CD4-positive, CD25-positive, alpha-beta regulatory T cell (primary cell): Measurements from ENCODE around the gene ADAM22. TPM values are rescaled to one million over a fixed set of nuclear protein-coding genes. Genes with fewer than 3 reads are reported as not detected.

Source experiments
- ATAC-seq, 2 donors: fragments of 150-1000 bp; cut with Tn5 transposase; one replicate each; pipeline ENCODE4 v1.10.0; 2021; ENCODE audit warnings: low read depth in 2 of 2, moderate number of reproducible peaks in 2 of 2, moderate library complexity in 1 of 2
- DNase-seq, 3 donors: peaks; one replicate each; pipeline versions ENCODE4 v3.0.0 to v3.0.0-alpha.2; 2012 to 2022; ENCODE audit warnings: mixed read lengths in 1 of 3
- H3K27ac ChIP-seq: one replicate; pipeline ENCODE4 v1.7.0; 2013; ENCODE audit warnings: mild to moderate bottlenecking, low read length; ENCODE audit not compliant: insufficient read depth, poor library complexity, severe bottlenecking
- H3K27me3 ChIP-seq: one replicate; pipeline ENCODE4 v1.7.0; 2013; ENCODE audit warnings: low read length; ENCODE audit not compliant: control insufficient read depth, insufficient read depth
- H3K36me3 ChIP-seq: one replicate; pipeline ENCODE4 v1.7.0; 2013; ENCODE audit warnings: mild to moderate bottlenecking, low read length, moderate library complexity; ENCODE audit not compliant: control insufficient read depth, insufficient read depth
- H3K4me1 ChIP-seq: 2 replicates; pipeline ENCODE4 v1.7.0; 2013; ENCODE audit warnings: mild to moderate bottlenecking, low read length; ENCODE audit not compliant: insufficient read depth, control insufficient read depth, poor library complexity, severe bottlenecking
- H3K4me3 ChIP-seq: one replicate; pipeline ENCODE4 v1.7.0; 2013; ENCODE audit warnings: low read depth, mild to moderate bottlenecking, low read length, moderate library complexity
- H3K9me3 ChIP-seq, 2 experiments: 1 replicate in 1 of 2; 2 replicates in 1 of 2; pipeline ENCODE4 v1.7.0; 2013; ENCODE audit warnings: low read length in 2 of 2, mild to moderate bottlenecking in 1 of 2, moderate library complexity in 1 of 2; ENCODE audit not compliant: control insufficient read depth in 2 of 2
- H3K27ac Mint-ChIP-seq, 3 donors: one replicate each; pipeline ENCODE4 v1.8.0; 2020 to 2022; ENCODE audit warnings: mild to moderate bottlenecking in 3 of 3, mixed read lengths in 3 of 3, moderate library complexity in 2 of 3
- H3K27me3 Mint-ChIP-seq: one replicate; pipeline ENCODE4 v1.8.0; 2022; ENCODE audit warnings: mild to moderate bottlenecking, mixed read lengths
- H3K36me3 Mint-ChIP-seq: one replicate; pipeline ENCODE4 v1.8.0; 2020; ENCODE audit warnings: mixed read lengths
- H3K4me1 Mint-ChIP-seq, 4 donors: one replicate each; pipeline ENCODE4 v1.8.0; 2020 to 2022; ENCODE audit warnings: mixed read lengths in 4 of 4, mild to moderate bottlenecking in 1 of 4
- H3K4me3 Mint-ChIP-seq, 4 donors: one replicate each; pipeline ENCODE4 v1.8.0; 2020 to 2022; ENCODE audit warnings: mild to moderate bottlenecking in 4 of 4, mixed read lengths in 4 of 4, moderate library complexity in 3 of 4
- H3K9me3 Mint-ChIP-seq, 7 donors: one replicate each; pipeline ENCODE4 v1.8.0; 2020 to 2022; ENCODE audit warnings: mixed read lengths in 7 of 7, mild to moderate bottlenecking in 3 of 7, moderate library complexity in 2 of 7
- polyA plus RNA-seq, 4 donors: library from polyadenylated mRNA; unstranded; fragments of 300-500 nt; fragmentation: Illumina TruSeq; gene quantifications; one replicate each; pipeline ENCODE4 v1.2.3, GENCODE V29; 2021
- total RNA-seq: library from RNA; stranded (reverse); gene quantifications from one replicate; pipeline ENCODE4 v1.2.3, GENCODE V29; 2022

The ADAM22 gene
- total and polyA plus RNA-seq, 5 donors from 2014 or later = 0.21 to 1.5 (median 0.75) TPM; not detected in 1

- Histone ChIP-seq H3K27me3 (no peaks in the 10 kb centered on the region), H3K9me3 (no peaks in the 10 kb centered on the region), H3K27ac (no peak overlapping the region), H3K4me1 (no peaks in the 10 kb centered on the region), H3K4me3 (no peak overlapping the region), H3K36me3 (no peaks in the 10 kb centered on the region)
- H3K27ac Mint-ChIP-seq = no peak overlapping the region
- peaks cover 4% of the 10 kb centered on the region for H3K27me3 Mint-ChIP-seq
- no peak overlapping the region for H3K4me3 Mint-ChIP-seq
- no peak for ATAC-seq
- H3K9me3 Mint-ChIP-seq = no peaks in the 10 kb centered on the region
- H3K36me3 Mint-ChIP-seq = no peaks in the 10 kb centered on the region
- DNase-seq = no peak
- H3K4me1 Mint-ChIP-seq = peaks cover 0 to 11% (median 3%) of the 10 kb centered on the region in 4 donors
Measured at GRCh38 chr7:88042157-88042556, 108.1 kb downstream of the ADAM22 start.

DNA sequence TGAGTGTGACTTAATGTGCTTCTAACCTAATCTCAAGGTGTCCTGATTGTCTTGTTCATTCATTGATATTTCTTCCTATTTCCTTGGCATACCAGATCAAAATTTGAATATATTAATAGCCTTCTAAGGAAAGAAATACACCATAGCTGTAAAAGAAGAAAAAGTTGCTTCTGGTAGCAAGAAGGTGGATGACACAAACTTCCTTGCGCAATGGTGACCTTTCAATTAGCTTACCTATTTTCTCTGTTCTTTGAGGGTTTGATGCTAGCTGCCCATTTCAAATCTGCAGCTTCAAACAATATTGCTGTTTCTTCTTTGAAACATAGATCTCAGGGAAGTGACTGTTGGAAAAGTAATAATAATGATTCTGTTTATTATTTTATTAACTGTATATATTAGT lies 108.8 kb downstream of the ADAM22 start:
- no peak for ATAC-seq
- Mint-ChIP-seq H3K27ac (no peak overlapping the region), H3K4me3 (no peak overlapping the region)

GRCh38 chr7:88044069-88044468 lies 110.0 kb downstream of the ADAM22 start:
- Mint-ChIP-seq H3K36me3 (no peaks in the 10 kb centered on the region), H3K4me3 (no peak overlapping the region), H3K4me1 (peaks cover 0 to 12% (median 3%) of the 10 kb centered on the region in 4 donors), H3K27me3 (peaks cover 4% of the 10 kb centered on the region), H3K27ac (no peak overlapping the region), H3K9me3 (no peaks in the 10 kb centered on the region)
- Histone ChIP-seq H3K4me3 (no peak overlapping the region), H3K4me1 (no peaks in the 10 kb centered on the region), H3K27ac (no peak overlapping the region), H3K9me3 (no peaks in the 10 kb centered on the region), H3K36me3 (no peaks in the 10 kb centered on the region), H3K27me3 (no peaks in the 10 kb centered on the region)
- ATAC-seq (no peak), DNase-seq (no peak)

More for the DNA sequence above, 108.8 kb downstream of the ADAM22 start:
- no peaks in the 10 kb centered on the region for H3K9me3 Mint-ChIP-seq
- no peaks in the 10 kb centered on the region for H3K36me3 ChIP-seq
- no peaks in the 10 kb centered on the region for H3K27me3 ChIP-seq
- H3K27ac ChIP-seq = no peak overlapping the region
- peaks cover 0 to 12% (median 3%) of the 10 kb centered on the region in 4 donors for H3K4me1 Mint-ChIP-seq
- DNase-seq = no peak
- H3K27me3 Mint-ChIP-seq = peaks cover 4% of the 10 kb centered on the region
- H3K4me3 ChIP-seq = no peak overlapping the region
- no peaks in the 10 kb centered on the region for H3K36me3 Mint-ChIP-seq
- H3K9me3 ChIP-seq = no peaks in the 10 kb centered on the region
- H3K4me1 ChIP-seq = no peaks in the 10 kb centered on the region

GRCh38 chr7:88046839-88047573 lies 113.0 kb downstream of the ADAM22 start:
- Mint-ChIP-seq H3K9me3 (no peaks in the 10 kb centered on the region), H3K4me3 (no peak overlapping the region), H3K4me1 (peaks cover 0 to 12% (median 3%) of the 10 kb centered on the region in 4 donors), H3K27me3 (peaks cover 4% of the 10 kb centered on the region), H3K36me3 (no peaks in the 10 kb centered on the region), H3K27ac (no peak overlapping the region)
- Histone ChIP-seq H3K9me3 (no peaks in the 10 kb centered on the region), H3K36me3 (no peaks in the 10 kb centered on the region), H3K27me3 (no peaks in the 10 kb centered on the region), H3K4me3 (no peak overlapping the region), H3K27ac (no peak overlapping the region), H3K4me1 (no peaks in the 10 kb centered on the region)
- DNase-seq (no peak), ATAC-seq (no peak)

DNA sequence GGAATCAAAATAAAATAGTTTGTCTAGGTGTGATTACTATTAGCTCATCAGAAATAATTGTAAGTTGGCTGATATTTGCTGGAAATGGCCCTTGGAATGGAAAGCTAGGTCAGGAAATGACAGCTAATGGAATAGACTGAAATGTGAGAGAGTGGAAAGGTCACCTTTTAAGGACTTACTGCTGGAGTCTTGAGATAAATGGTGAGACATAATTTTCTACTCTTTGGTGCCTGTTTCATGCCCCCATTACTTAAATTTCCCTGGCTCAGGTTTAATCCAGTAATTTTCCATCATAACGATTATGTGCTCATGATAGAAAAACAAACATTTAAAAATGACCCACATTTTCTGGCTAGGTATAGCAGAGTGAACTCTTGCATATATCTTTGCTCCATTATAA lies 123.6 kb downstream of the ADAM22 start:
- H3K27ac ChIP-seq = no peak overlapping the region
- H3K4me3 Mint-ChIP-seq = no peak overlapping the region
- no peaks in the 10 kb centered on the region for H3K36me3 ChIP-seq
- H3K27me3 Mint-ChIP-seq = no peaks in the 10 kb centered on the region
- H3K9me3 Mint-ChIP-seq = no peaks in the 10 kb centered on the region
- ATAC-seq = no peak
- no peaks in the 10 kb centered on the region for H3K4me1 ChIP-seq
- no peaks in the 10 kb centered on the region for H3K36me3 Mint-ChIP-seq
- no peak overlapping the region for H3K4me3 ChIP-seq
- H3K4me1 Mint-ChIP-seq = no peaks in the 10 kb centered on the region
- H3K9me3 ChIP-seq = no peaks in the 10 kb centered on the region
- H3K27me3 ChIP-seq = no peaks in the 10 kb centered on the region
- no peak for DNase-seq
- H3K27ac Mint-ChIP-seq = no peak overlapping the region

GRCh38 chr7:88062238-88062637 lies 128.2 kb downstream of the ADAM22 start:
- no peak overlapping the region for H3K4me3 ChIP-seq
- Mint-ChIP-seq H3K4me1 (no peaks in the 10 kb centered on the region), H3K27ac (peak overlapping the region in 1 of 3 donors; percentile 21), H3K27me3 (no peaks in the 10 kb centered on the region), H3K36me3 (no peaks in the 10 kb centered on the region), H3K4me3 (no peak overlapping the region), H3K9me3 (no peaks in the 10 kb centered on the region)
- ATAC-seq (no peak), DNase-seq (no peak)
- no peaks in the 10 kb centered on the region for H3K9me3 ChIP-seq
- H3K27ac ChIP-seq = no peak overlapping the region
- no peaks in the 10 kb centered on the region for H3K4me1 ChIP-seq
- H3K27me3 ChIP-seq = no peaks in the 10 kb centered on the region
- H3K36me3 ChIP-seq = no peaks in the 10 kb centered on the region

GRCh38 chr7:88069093-88069492 lies 135.0 kb downstream of the ADAM22 start:
- DNase-seq (no peak), ATAC-seq (no peak)
- no peak overlapping the region for H3K27ac ChIP-seq
- Mint-ChIP-seq H3K27ac (no peak overlapping the region), H3K4me3 (no peak overlapping the region), H3K4me1 (peaks cover 0 to 6% (median 0%) of the 10 kb centered on the region in 4 donors), H3K36me3 (peaks cover 3% of the 10 kb centered on the region), H3K9me3 (peaks cover 0 to 6% (median 0%) of the 10 kb centered on the region in 7 donors), H3K27me3 (no peaks in the 10 kb centered on the region)
- no peaks in the 10 kb centered on the region for H3K9me3 ChIP-seq
- no peak overlapping the region for H3K4me3 ChIP-seq
- no peaks in the 10 kb centered on the region for H3K4me1 ChIP-seq
- H3K27me3 ChIP-seq = no peaks in the 10 kb centered on the region
- H3K36me3 ChIP-seq = no peaks in the 10 kb centered on the region
